Activated B cell treated with CpG ODN at 0.5 μM for 24 hours (primary cell): Measurements from ENCODE around the gene XYLT1. TPM values are rescaled to one million over a fixed set of nuclear protein-coding genes. Genes with fewer than 3 reads are reported as not detected.
A peak's percentile ranks its signal among the peaks of the same experiment; 100 is the strongest.

Experiments
- ATAC-seq: fragments of 200-7000 bp; cut with Tn5 transposase; one replicate; pipeline ENCODE4 v1.10.0; 2021; ENCODE audit warnings: low read depth, mild to moderate bottlenecking, moderate library complexity
- CTCF ChIA-PET: fragments of 350-600 bp; sonication (Branson Sonifier 250); formaldehyde crosslinking; loops from one replicate; lab custom pipeline; 2021; ENCODE audit warnings: antibody characterized with exemption; lab: Charles Lee
- POLR2A ChIA-PET: fragments of 350-600 bp; sonication (Branson Sonifier 250); formaldehyde crosslinking; loops from one replicate; lab custom pipeline; 2021; ENCODE audit warnings: antibody characterized with exemption; lab: Charles Lee
- DNase-seq: peaks from one replicate; pipeline ENCODE4 v3.0.0; 2022
- H3K27ac Mint-ChIP-seq: one replicate; pipeline ENCODE4 v1.8.0; 2020; ENCODE audit warnings: mixed read lengths
- H3K27me3 Mint-ChIP-seq: one replicate; pipeline ENCODE4 v1.8.0; 2021; ENCODE audit warnings: mixed read lengths
- H3K36me3 Mint-ChIP-seq: one replicate; pipeline ENCODE4 v1.8.0; 2021; ENCODE audit warnings: low read depth, mixed read lengths
- H3K4me1 Mint-ChIP-seq: one replicate; pipeline ENCODE4 v1.8.0; 2021; ENCODE audit warnings: mixed read lengths
- H3K4me3 Mint-ChIP-seq: one replicate; pipeline ENCODE4 v1.8.0; 2020; ENCODE audit warnings: mild to moderate bottlenecking, mixed read lengths
- H3K9me3 Mint-ChIP-seq: one replicate; pipeline ENCODE4 v1.8.0; 2020; ENCODE audit warnings: mixed read lengths
- intact Hi-C: fragments of 100-400 bp; cut with micrococcal nuclease; formaldehyde crosslinking; loops from one replicate; pipeline ENCODE4 v1.15.1; 2024
- total RNA-seq: library from RNA; stranded (reverse); gene quantifications from 2 replicates; pipeline ENCODE4 v1.2.3, GENCODE V29; 2022
- TF ChIP-seq, protein P1 (sequence below): fragments of 200-600 bp; IDR thresholded peaks from one replicate; pipeline ENCODE4 v1.8.0; 2022; ENCODE audit warnings: antibody characterized with exemption, mild to moderate bottlenecking

XYLT1 gene
- total RNA-seq, 1 donor from 2014 or later: 17.0 TPM

DNA sequence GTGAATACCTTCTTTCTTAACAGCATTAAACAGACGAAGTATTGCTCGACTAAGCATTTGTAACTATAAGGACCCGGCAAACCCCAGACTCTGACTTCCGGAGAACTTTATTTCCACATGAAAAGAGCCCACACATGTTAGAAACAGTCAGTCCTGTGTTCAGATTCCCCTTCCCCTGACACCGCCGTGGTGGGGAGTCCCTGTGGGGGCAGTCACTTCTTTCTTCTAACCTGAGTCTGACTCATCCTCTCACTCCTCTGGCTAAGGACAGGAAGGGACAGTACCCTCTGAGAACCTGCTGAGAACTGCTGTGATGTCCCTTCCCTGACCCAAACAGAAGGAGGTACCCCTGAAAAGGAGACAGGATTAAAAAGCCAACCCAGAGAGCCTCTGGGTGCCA is 165.1 kb downstream of the XYLT1 start:
- H3K4me3 Mint-ChIP-seq: peak overlapping the region; percentile 8
- DNase-seq (no peak), ATAC-seq (peak; percentile 9)
- TF ChIP-seq, protein P1, sequence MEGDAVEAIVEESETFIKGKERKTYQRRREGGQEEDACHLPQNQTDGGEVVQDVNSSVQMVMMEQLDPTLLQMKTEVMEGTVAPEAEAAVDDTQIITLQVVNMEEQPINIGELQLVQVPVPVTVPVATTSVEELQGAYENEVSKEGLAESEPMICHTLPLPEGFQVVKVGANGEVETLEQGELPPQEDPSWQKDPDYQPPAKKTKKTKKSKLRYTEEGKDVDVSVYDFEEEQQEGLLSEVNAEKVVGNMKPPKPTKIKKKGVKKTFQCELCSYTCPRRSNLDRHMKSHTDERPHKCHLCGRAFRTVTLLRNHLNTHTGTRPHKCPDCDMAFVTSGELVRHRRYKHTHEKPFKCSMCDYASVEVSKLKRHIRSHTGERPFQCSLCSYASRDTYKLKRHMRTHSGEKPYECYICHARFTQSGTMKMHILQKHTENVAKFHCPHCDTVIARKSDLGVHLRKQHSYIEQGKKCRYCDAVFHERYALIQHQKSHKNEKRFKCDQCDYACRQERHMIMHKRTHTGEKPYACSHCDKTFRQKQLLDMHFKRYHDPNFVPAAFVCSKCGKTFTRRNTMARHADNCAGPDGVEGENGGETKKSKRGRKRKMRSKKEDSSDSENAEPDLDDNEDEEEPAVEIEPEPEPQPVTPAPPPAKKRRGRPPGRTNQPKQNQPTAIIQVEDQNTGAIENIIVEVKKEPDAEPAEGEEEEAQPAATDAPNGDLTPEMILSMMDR: no peak
- no peaks in the 10 kb centered on the region for H3K27me3 Mint-ChIP-seq
- POLR2A ChIA-PET: interaction anchor here (0.7 to 1.9 kb wide), 5 partner anchors 62 to 169 kb away, joined by 3 to 6 read pairs (median 4); no protein-coding TSS in a partner anchor
- intact Hi-C loops: no loop called here
- no peaks in the 10 kb centered on the region for H3K9me3 Mint-ChIP-seq
- peaks cover 72% of the 10 kb centered on the region for H3K4me1 Mint-ChIP-seq
- peak overlapping the region; percentile 65 for H3K27ac Mint-ChIP-seq
- CTCF ChIA-PET: interaction anchor here (1.0 kb wide), 1 partner anchor 64 kb away, joined by 3 read pairs; no protein-coding TSS in a partner anchor
- H3K36me3 Mint-ChIP-seq: peaks cover 2% of the 10 kb centered on the region

DNA sequence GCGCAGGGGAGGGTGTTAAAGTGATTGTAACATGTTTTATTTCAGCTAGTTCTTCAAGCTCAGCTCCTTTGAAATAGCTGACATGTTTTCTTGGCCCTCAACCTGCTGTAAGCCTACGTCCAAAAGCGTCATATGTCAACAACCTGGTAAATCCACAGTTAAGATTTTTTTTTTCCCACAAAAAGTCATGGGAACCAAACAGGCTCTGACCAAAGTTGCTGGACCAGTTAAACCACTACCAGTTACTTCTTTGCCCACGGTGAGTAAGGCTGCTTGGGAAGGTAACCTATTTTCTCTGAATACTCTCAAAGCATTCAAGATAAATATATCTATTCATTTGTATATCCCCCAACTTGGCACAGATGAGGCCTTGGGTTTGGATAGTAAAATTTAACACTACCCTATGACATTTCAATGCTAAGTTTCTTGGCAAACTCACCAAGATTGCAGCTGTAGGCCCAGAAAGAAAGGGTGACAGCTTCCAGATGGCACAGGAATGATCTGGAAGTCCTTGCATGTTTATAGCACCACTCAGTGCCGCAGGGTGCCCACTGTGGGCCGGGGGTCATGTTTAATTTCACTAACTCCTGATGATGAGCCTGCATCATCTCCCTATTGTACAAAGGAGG is 166.2 kb downstream of the XYLT1 start:
- DNase-seq (no peak), ATAC-seq (no peak)
- ChIA-PET CTCF (no interaction called here), POLR2A (interaction anchor here (0.6 to 1.9 kb wide), 3 partner anchors 63 to 148 kb away, joined by 3 to 6 read pairs (median 4); no protein-coding TSS in a partner anchor)
- Mint-ChIP-seq H3K9me3 (no peaks in the 10 kb centered on the region), H3K4me1 (peaks cover 72% of the 10 kb centered on the region), H3K36me3 (peaks cover under 1% of the 10 kb centered on the region), H3K27me3 (no peaks in the 10 kb centered on the region), H3K4me3 (no peak overlapping the region), H3K27ac (peak overlapping the region; percentile 65)
- intact Hi-C loops: loop anchor here (5.0 kb wide), 2 partner anchors 232 to 277 kb away; no protein-coding TSS in a partner anchor
- TF ChIP-seq, protein P1: no peak

DNA sequence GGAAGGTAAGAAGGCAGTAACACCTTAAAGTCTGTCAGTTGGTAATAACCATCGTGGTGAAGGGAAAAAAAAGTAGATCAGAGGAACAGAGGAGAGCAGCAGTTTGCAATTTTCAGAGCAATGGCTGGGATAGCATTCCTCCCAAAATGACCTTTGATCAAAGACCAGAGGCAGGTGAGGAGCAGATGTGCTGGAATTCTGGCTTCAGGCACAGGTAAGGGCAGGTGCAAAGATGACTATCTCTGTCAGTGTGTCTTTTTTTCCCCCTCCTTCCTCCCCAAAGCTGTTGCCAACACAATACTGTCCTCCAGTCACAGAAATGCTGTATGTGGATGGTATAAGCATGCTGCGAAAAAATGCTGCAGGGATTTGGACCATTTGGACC is 166.7 kb downstream of the XYLT1 start:
- intact Hi-C loops: loop anchor here (5.0 kb wide), 2 partner anchors 232 to 277 kb away; no protein-coding TSS in a partner anchor
- no peaks in the 10 kb centered on the region for H3K27me3 Mint-ChIP-seq
- ChIA-PET POLR2A (interaction anchor here (0.6 to 1.9 kb wide), 2 partner anchors 63 to 149 kb away, joined by 3 to 6 read pairs; no protein-coding TSS in a partner anchor), CTCF (no interaction called here)
- peaks cover 72% of the 10 kb centered on the region for H3K4me1 Mint-ChIP-seq
- H3K36me3 Mint-ChIP-seq: no peaks in the 10 kb centered on the region
- no peak for ATAC-seq
- H3K9me3 Mint-ChIP-seq: no peaks in the 10 kb centered on the region
- no peak for DNase-seq
- TF ChIP-seq, protein P1: no peak
- H3K4me3 Mint-ChIP-seq: no peak overlapping the region
- H3K27ac Mint-ChIP-seq: no peak overlapping the region

DNA sequence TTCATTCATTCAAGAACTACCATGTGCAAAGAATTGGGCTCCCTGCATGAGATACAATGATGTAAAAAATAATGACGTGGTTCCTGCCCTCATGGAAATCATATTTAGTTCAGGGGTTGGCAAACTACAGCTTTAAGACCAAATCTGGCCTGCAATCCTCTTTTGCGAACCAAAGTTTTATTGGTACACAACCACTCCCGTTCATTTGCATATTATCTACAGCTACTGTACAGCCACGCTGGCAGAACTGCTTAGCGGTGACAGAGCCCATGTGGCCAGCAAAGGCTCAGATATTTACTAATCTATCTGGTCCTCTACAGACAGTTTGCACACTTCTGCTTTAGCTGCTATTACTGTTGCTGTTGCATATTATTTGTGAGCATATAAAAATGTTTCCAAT is 167.7 kb downstream of the XYLT1 start:
- CTCF ChIA-PET: interaction anchor here (0.6 to 3.0 kb wide), 5 partner anchors 63 to 276 kb away, joined by 3 to 13 read pairs (median 5); no protein-coding TSS in a partner anchor
- POLR2A ChIA-PET: interaction anchor here (0.7 to 4.0 kb wide), 8 partner anchors 17 to 174 kb away, joined by 3 to 46 read pairs (median 11); no protein-coding TSS in a partner anchor
- no peak for DNase-seq
- Mint-ChIP-seq H3K4me1 (peaks cover 71% of the 10 kb centered on the region), H3K27me3 (no peaks in the 10 kb centered on the region), H3K27ac (peak overlapping the region; percentile 75), H3K36me3 (no peaks in the 10 kb centered on the region), H3K9me3 (no peaks in the 10 kb centered on the region), H3K4me3 (peak overlapping the region; percentile 44)
- intact Hi-C loops: loop anchor here (5.0 kb wide), 2 partner anchors 231 to 276 kb away; no protein-coding TSS in a partner anchor
- no peak for ATAC-seq
- TF ChIP-seq, protein P1: no peak

DNA sequence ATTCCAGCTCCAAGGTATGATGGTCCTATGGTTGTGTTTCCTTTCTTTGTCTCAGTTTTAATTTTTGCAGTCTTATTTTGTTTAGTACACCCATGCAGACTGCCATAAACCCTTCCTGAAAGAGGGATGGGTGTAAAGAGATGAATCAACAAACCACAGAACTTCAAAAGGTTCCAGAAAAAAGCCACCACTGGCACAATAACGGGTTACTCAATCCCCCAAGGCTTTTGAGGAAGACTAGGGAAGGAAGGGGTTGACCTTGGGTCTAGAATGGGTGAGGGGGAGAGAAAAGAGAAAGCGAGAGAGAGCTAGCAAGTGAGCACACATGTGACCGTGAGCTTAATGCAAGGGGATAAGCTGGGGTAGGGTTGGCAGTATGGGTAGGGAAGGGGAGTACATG is 168.1 kb downstream of the XYLT1 start:
- DNase-seq (no peak), ATAC-seq (no peak)
- Mint-ChIP-seq H3K27ac (peak overlapping the region; percentile 75), H3K4me3 (peak overlapping the region; percentile 44), H3K4me1 (peaks cover 71% of the 10 kb centered on the region), H3K9me3 (no peaks in the 10 kb centered on the region), H3K36me3 (no peaks in the 10 kb centered on the region), H3K27me3 (no peaks in the 10 kb centered on the region)
- TF ChIP-seq, protein P1: no peak
- CTCF ChIA-PET: interaction anchor here (0.6 to 3.0 kb wide), 6 partner anchors 64 to 277 kb away, joined by 3 to 16 read pairs (median 7); no protein-coding TSS in a partner anchor
- intact Hi-C loops: loop anchor here (5.0 kb wide), 2 partner anchors 230 to 275 kb away; no protein-coding TSS in a partner anchor
- POLR2A ChIA-PET: interaction anchor here (0.7 to 4.0 kb wide), 12 partner anchors 14 to 174 kb away, joined by 3 to 46 read pairs (median 14); no protein-coding TSS in a partner anchor
